ENCODE data around the gene HS3ST5.
"Not testable (repeated sequence)": the region's sequence is repeated elsewhere in the genome, so short reads cannot be mapped to it uniquely, and the experiment has no call there.

The HS3ST5 gene

DNA sequence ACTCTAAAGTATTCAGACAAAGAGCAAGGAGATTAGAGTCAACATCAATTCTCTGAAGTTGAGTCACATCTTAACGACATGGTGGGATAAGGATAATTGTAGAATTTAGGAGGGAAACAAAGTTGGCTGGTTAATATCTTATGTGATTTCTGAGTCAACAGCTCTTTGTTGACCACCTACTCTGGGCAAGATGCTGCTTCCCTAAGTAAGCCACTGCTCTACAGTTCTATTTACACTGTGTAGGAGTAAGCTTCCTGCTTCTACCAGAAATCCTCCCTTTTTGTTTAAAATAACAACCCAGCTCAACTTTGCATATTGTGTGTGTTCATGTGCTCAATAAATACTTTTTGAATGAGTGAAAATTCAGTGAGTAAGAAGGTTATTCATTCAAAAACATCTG lies 3.1 kb downstream of the HS3ST5 start:
- no peak for DNase-seq (ENCODE audit: extremely low read depth, low read depth)
- TF ChIP-seq CTCF (IDR thresholded peaks at IDR 0.05; ENCODE audit: low read depth, low read length): no peak

DNA sequence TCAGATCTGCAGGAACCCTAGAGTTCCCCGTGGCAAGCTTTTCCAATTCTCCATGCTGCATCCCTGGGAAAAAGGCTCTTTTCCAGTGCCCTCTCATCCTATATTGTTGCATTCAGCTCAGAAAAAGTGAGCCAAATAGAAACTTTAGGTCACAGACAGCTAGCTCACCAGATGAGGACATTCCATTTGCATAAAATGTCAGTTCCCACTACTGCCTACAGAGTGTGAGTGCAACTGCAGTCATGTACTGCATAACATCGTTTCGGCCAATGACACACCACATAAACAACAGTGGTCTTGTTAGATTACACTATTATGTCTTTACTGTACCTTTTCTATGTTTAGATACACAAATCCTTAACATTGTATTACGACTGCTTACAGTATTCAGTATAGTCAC lies 8.6 kb downstream of the HS3ST5 start:
- DNase-seq (ENCODE audit: extremely low read depth, low read depth): no peak
- no peak for TF ChIP-seq CTCF (IDR thresholded peaks at IDR 0.05; ENCODE audit: low read depth, low read length)

- no peak for DNase-seq (ENCODE audit: extremely low read depth, low read depth)
- TF ChIP-seq CTCF (IDR thresholded peaks at IDR 0.05; ENCODE audit: low read depth, low read length): no peak
Observed at GRCh38 chr6:114327074-114327473, 15.7 kb downstream of the HS3ST5 start.

DNA sequence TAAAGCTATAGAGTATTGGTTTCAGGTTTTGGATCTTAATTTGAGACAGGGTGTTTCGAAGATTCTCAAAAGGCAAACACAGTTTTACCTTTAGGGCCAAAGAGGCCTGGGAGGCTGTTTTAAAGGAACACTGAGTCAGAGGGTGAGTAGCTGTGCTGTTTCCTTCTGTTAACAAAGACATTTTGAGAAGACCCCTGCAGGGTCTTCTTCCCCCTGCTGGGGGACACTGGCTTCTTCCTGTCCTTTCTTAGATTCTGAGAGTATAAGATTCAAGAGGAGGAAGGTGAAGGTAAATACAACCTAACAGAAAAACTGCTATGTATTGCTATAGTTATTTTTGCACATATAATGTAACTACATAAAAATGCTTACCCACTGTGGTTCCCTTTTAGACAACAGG lies 19.0 kb downstream of the HS3ST5 start:
- no peak for TF ChIP-seq CTCF (IDR thresholded peaks at IDR 0.05; ENCODE audit: low read depth, low read length)
- no peak for DNase-seq (ENCODE audit: extremely low read depth, low read depth)

GRCh38 chr6:114319749-114320148 lies 23.1 kb downstream of the HS3ST5 start:
- DNase-seq (ENCODE audit: extremely low read depth, low read depth): no peak
- TF ChIP-seq CTCF (IDR thresholded peaks at IDR 0.05; ENCODE audit: low read depth, low read length): no peak

DNA sequence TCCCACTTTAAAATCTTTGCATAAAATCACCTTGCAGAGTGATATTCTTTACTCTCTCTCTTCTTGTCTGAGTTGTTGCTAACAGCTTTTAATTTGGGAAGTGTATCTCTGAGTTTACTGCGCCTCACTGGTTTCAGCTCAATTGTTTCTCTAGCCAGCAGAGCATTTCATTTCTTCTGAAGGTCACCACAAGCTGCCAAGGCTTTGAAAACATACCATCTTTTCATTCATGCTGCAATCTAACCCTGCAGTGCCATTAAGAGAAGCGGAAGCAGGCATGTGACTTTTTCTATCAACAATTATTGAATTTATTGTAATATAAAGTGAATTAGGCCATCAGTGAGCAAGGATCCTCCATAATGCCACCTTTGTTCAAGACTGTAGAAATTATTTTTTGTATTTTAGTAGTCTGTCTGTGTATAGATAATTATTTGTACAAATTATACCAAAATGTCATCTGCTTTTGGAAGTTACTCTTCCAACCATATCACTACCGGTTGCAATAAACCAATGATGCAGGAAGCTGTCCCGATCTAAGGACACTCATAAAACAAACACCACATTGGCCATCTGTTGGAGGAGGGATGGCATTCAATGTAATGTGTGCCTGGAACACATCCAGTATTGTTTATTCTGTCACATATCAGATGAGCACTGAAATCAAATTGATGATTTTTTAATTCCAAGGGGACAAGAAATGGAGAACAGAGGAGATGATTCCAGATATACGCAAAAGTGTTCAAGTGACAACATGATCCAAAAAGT lies 26.8 kb downstream of the HS3ST5 start:
- DNase-seq (ENCODE audit: extremely low read depth, low read depth): no peak
- no peak for TF ChIP-seq CTCF (IDR thresholded peaks at IDR 0.05; ENCODE audit: low read depth, low read length)

DNA sequence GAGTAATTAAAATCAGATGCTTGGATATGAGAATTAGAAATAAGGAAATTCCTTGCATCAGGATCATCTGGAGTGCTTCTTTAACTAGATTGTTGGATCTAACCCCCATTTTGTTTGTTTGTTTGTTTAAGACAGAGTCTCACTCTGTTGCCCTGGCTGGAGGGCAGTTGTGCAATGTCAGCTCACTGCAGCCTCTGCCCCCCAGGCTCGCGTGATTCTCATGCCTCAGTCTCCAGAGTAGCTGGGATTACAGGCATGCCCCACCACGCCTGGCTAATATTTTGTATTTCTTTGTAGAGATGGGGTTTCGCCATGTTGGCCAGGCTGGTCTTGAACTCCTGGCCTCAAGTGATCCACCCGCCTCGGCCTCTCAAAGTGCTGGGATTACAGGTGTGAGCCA lies 29.0 kb downstream of the HS3ST5 start:
- DNase-seq (ENCODE audit: extremely low read depth, low read depth): not testable (repeated sequence)

DNA sequence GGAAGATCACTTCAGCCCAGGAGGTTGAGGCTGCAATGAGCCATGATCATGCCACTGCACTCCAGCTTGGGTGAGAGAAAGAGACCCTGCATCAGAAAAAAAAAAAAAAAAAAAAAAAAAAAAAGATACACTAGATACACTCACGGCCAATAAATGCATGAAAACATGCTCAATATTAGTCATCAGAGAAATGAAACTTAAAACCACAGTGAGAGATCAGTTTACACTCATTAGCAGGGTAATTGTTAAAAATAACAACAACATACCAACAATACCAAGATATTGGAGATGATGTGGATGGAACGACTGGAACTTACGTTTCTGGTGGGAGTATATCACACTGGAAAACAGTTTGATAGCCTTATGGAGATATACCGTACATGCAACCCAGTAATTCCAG lies 29.9 kb downstream of the HS3ST5 start:
- no peak for TF ChIP-seq CTCF (IDR thresholded peaks at IDR 0.05; ENCODE audit: low read depth, low read length)
- no peak for DNase-seq (ENCODE audit: extremely low read depth, low read depth)

All from AG09319 (cell line).